HG03469 (cell line): Measurements from ENCODE around the gene AOAH.
"Not testable (repeated sequence)": the region's sequence is repeated elsewhere in the genome, so short reads cannot be mapped to it uniquely, and the experiment has no call there.

Source experiments
- ATAC-seq: cut with Tn5 transposase; IDR thresholded peaks from one replicate; pipeline ENCODE4 v1.9.1; 2021; ENCODE audit warnings: mild to moderate bottlenecking, moderate library complexity, moderate number of reproducible peaks; ENCODE audit not compliant: unreplicated experiment

The AOAH gene

GRCh38 chr7:36475011-36475342, 249.3 kb downstream of the AOAH start:
- no peak for ATAC-seq

DNA sequence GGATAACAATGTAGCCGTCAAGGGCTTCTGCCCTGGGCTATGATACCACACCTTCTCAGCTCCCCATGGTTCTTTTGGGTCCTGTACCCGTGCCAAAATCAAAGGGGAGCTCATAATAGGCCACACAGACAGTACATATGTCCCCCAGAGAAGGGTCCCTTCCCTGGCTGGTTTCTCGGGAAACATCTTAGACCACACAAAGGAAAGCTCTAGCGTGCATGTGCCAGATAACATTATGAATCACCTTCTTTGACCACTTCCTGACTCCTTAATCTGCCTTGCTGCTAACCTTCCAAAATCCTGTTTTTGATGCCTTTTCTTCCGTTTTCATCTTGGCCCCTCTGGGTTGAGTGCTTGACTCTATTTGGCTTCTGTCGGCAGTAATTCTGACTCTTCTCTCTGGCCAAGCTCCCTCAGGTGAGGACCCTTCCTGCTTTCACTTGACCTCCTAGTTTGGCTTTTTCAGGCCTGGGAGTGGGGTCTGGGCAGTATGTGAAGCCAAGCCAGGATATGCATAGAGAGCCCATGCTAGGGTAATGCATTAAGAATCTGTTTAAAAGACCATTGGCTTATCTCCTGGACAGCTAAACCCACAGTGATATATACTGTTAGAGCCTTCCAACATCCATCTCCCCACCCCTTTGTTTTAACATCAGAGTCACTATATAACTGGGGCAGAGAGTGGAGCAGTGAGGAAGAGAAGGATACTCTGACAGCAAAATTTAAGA, 249.8 kb downstream of the AOAH start:
- ATAC-seq, result no peak

DNA sequence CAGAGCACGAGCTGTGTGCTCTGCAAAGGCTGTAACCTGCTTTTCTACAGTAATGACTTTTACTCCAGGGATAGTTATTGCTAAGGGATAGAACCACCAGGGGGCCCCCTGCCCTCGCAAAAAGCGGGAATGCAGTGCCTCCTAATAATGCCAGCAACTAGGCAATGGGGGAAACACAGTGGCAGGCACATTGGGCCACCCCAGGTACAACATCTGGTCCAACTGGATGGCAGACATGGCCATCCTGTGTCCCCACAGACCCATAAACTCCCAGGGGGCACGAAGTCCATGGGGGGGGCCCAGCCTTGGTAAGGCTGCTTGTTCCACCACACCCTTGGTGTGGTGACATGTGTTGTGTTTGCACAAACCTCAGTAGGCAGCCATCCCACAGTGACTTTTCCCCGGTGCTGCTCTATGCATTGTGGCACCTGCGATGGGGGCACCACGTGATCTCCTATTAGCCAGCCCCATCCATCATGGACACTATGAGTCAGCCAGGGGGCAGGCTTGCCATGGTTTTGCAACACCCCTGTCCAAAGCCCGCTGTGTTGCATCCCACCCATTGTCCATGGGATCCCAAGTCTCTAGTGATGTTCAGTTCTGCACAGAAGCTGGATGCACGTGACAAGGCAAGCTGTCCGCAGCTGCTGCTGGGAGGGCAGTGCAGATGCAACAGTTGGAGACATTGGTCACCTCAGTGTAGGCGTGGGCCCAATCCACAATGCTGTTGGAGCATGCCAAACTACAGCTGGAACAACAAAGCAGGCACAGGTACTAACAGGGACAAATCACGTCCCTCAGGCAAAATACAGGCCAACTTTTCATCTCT, 250.6 kb downstream of the AOAH start:
- no peak for ATAC-seq

DNA sequence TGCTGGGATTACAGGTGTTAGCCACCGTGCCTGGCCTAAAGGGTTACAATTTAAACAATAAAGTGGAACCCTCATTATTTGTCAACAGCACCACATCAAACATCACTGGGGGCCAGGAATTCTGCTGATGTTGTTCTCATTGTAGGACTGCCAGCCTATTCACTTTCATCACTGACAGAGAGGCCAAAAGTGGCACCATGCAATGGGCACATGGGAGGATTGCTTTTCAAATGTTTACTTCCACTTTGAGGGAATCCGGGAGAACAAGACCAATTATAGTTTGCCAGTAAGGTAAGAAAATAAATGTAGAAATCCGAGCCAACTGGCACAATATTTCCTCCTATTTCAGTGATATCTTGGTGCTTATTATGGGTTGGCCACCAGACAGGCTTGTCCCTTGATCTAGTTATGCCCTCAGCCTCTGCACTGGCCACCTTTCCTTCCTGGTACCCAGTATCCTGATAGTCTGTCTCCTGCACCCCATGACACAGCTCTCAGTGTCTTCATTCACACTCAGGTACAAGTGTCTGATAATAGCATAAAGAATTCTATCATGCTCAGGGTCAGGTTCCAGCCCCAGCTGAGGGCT, 252.1 kb downstream of the AOAH start:
- ATAC-seq, result no peak

GRCh38 chr7:36469236-36469635, 255.1 kb downstream of the AOAH start:
- ATAC-seq, result no peak

GRCh38 chr7:36468370-36469101, 255.8 kb downstream of the AOAH start:
- ATAC-seq, result no peak

DNA sequence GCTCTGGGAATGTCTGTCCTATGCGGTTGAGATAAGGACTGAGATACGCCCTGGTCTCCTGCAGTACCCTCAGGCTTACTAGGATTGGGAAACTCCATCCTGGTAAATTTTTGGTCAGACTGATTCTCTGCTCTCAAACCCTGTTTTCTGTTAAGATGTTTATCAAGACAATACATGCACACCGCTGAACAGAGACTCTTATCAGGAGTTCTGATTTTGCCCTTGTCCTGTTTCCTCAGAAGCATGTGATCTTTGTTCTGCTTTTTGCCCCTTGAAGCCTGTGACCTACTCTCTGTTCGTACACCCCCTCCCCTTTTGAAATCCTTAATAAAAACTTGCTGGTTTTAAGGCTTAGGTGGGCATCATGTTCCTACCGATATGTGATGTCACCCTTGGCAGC, 258.3 kb downstream of the AOAH start:
- not testable (repeated sequence) for ATAC-seq

DNA sequence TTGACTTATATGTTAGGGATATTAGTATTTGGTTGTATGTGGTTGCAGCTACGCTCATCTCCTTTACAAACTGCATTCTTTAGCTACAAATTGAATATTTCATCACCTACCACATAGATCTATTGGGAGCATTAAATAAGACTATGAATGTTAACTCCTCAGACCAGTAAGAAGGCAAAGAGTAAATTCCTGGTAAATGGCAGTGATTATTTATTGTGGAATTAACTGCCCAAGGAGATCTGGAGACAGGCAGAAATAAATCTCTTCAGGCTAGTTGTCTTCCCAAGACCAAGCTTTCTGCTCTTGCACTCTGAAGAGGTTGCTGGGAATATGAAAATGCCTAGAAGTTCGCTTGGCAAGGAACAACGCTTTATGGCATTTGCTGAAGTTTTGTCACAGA, 260.0 kb downstream of the AOAH start:
- ATAC-seq, result no peak
